A549 (cell line): ENCODE data around the gene TBC1D16.

Experiments used
- HOXA7 ChIP-seq: fragments of 250-450 bp; sonication (Bioruptor Pico); IDR thresholded peaks from 2 replicates; pipeline ENCODE4 v1.5.0; 2020; ENCODE audit warnings: mild to moderate bottlenecking, moderate library complexity
- POLR2A ChIP-seq: IDR thresholded peaks from 2 replicates; pipeline ENCODE4 v1.6.1; 2012; ENCODE audit warnings: mild to moderate bottlenecking, low read length
- RAD21 ChIP-seq, 2 experiments: fragments of >200 bp in 1 of 2; sonication (Bioruptor Twin) in 1 of 2; formaldehyde crosslinking in 1 of 2; IDR thresholded peaks in 1 of 2; conservative IDR thresholded peaks in 1 of 2; 2 replicates in 1 of 2; 3 replicates in 1 of 2; pipeline ENCODE4 v1.6.1; 2012 to 2018; ENCODE audit warnings: inconsistent platforms in 1 of 2
- RCOR1 ChIP-seq: fragments of 150-350 bp; IDR thresholded peaks from 2 replicates; pipeline ENCODE4 v1.6.1; 2014; ENCODE audit warnings: antibody characterized with exemption, low read length, low read depth
- ZC3H11A ChIP-seq: fragments of 450-650 bp; IDR thresholded peaks from 2 replicates; pipeline ENCODE4 v1.6.1; 2014; ENCODE audit warnings: antibody characterized with exemption, mild to moderate bottlenecking
- TF ChIP-seq, protein P1 (sequence below): fragments of >200 bp; sonication (Bioruptor Twin); formaldehyde crosslinking; IDR thresholded peaks from 3 replicates; pipeline ENCODE4 v1.5.1; 2016
- TF ChIP-seq, protein P2 (sequence below): fragments of 250-450 bp; sonication (Bioruptor Pico); IDR thresholded peaks from 2 replicates; pipeline ENCODE4 v1.5.0; 2020; ENCODE audit warnings: low read depth, mild to moderate bottlenecking, moderate library complexity
- TF ChIP-seq, protein P3 (sequence below): fragments of 200-600 bp; sonication (generic); IDR thresholded peaks from 2 replicates; pipeline ENCODE4 v1.6.1; 2016; ENCODE audit warnings: antibody characterized with exemption, mild to moderate bottlenecking, moderate library complexity

DNA sequence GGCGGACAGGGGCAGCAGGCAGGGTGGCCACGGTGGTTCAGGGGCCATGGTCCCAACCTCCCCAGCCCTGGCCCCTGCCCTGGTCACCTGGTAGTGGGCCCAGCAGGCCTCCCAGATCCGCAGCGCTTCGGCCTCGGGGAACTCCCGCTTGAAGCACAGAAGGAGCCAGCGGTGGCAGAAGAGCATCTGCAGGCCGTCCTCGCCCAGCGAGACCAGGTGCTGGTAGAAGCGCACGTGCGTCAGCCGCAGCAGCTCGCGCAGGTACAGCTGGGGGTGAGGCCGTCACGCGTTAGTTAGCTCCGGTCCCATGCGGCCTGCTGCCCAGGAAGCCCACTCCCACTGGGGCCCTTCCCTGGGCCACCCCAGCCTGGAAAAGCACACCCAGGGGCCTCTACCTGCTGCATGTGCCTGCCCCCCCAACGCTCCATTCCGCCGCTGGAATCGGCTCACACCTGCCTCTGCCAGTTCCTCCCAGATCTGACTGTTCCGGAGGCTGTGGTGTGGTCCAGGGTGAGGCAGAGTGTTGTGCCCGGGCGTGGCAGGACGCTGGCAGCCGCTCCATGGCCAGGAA, 90.8 kb downstream of the TBC1D16 start:
- no peak for TF ChIP-seq RCOR1
- TF ChIP-seq, protein P1, sequence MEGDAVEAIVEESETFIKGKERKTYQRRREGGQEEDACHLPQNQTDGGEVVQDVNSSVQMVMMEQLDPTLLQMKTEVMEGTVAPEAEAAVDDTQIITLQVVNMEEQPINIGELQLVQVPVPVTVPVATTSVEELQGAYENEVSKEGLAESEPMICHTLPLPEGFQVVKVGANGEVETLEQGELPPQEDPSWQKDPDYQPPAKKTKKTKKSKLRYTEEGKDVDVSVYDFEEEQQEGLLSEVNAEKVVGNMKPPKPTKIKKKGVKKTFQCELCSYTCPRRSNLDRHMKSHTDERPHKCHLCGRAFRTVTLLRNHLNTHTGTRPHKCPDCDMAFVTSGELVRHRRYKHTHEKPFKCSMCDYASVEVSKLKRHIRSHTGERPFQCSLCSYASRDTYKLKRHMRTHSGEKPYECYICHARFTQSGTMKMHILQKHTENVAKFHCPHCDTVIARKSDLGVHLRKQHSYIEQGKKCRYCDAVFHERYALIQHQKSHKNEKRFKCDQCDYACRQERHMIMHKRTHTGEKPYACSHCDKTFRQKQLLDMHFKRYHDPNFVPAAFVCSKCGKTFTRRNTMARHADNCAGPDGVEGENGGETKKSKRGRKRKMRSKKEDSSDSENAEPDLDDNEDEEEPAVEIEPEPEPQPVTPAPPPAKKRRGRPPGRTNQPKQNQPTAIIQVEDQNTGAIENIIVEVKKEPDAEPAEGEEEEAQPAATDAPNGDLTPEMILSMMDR = no peak
- TF ChIP-seq, protein P2, sequence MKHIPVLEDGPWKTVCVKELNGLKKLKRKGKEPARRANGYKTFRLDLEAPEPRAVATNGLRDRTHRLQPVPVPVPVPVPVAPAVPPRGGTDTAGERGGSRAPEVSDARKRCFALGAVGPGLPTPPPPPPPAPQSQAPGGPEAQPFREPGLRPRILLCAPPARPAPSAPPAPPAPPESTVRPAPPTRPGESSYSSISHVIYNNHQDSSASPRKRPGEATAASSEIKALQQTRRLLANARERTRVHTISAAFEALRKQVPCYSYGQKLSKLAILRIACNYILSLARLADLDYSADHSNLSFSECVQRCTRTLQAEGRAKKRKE (CRISPR knock-in tag) = no peak
- no peak for TF ChIP-seq RAD21 (conservative IDR thresholded peaks at IDR 0.05 in 1 of 2, IDR thresholded peaks at IDR 0.05 in 1 of 2)
- no peak for TF ChIP-seq ZC3H11A
- no peak for TF ChIP-seq POLR2A
- TF ChIP-seq, protein P3, sequence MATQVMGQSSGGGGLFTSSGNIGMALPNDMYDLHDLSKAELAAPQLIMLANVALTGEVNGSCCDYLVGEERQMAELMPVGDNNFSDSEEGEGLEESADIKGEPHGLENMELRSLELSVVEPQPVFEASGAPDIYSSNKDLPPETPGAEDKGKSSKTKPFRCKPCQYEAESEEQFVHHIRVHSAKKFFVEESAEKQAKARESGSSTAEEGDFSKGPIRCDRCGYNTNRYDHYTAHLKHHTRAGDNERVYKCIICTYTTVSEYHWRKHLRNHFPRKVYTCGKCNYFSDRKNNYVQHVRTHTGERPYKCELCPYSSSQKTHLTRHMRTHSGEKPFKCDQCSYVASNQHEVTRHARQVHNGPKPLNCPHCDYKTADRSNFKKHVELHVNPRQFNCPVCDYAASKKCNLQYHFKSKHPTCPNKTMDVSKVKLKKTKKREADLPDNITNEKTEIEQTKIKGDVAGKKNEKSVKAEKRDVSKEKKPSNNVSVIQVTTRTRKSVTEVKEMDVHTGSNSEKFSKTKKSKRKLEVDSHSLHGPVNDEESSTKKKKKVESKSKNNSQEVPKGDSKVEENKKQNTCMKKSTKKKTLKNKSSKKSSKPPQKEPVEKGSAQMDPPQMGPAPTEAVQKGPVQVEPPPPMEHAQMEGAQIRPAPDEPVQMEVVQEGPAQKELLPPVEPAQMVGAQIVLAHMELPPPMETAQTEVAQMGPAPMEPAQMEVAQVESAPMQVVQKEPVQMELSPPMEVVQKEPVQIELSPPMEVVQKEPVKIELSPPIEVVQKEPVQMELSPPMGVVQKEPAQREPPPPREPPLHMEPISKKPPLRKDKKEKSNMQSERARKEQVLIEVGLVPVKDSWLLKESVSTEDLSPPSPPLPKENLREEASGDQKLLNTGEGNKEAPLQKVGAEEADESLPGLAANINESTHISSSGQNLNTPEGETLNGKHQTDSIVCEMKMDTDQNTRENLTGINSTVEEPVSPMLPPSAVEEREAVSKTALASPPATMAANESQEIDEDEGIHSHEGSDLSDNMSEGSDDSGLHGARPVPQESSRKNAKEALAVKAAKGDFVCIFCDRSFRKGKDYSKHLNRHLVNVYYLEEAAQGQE = no peak
- no peak for TF ChIP-seq HOXA7 (CRISPR knock-in tag)
